Vagina (tissue), 2 donors: ENCODE results near the gene TSPAN14.

Experiments used
- CTCF ChIP-seq, 3 experiments: fragments of 450-650 bp in 2 of 3; fragments of 200-600 bp in 1 of 3; sonication (generic) in 1 of 3; IDR thresholded peaks; one replicate each; pipeline ENCODE4 v1.5.1; 2017 to 2019; ENCODE audit warnings: antibody characterized with exemption in 3 of 3, mild to moderate bottlenecking in 2 of 3, moderate library complexity in 2 of 3
- POLR2AphosphoS5 ChIP-seq, 2 donors: sonication (generic); formaldehyde crosslinking; IDR thresholded peaks; one replicate each; pipeline ENCODE4 v1.9.0; 2017; ENCODE audit warnings: antibody characterized with exemption in 2 of 2, mild to moderate bottlenecking in 2 of 2, low read depth in 1 of 2; ENCODE audit not compliant: insufficient read depth in 1 of 2

- TF ChIP-seq CTCF (IDR thresholded peaks at IDR 0.05) (no peak), POLR2AphosphoS5 (IDR thresholded peaks at IDR 0.05; ENCODE audit: insufficient read depth in 1 of 2, low read depth in 1 of 2) (no peak)
These were observed 107.8 kb downstream of the TSPAN14 start for GRCh38 chr10:80561950-80562349.
